Brain pericyte (primary cell): ENCODE measurements around the gene NDST4.
"Not testable (repeated sequence)": the region's sequence is repeated elsewhere in the genome, so short reads cannot be mapped to it uniquely, and the experiment has no call there.

Experiments
- DNase-seq: peaks from one replicate; pipeline ENCODE4 v3.0.0-alpha.2; 2012; ENCODE audit warnings: low read depth, low spot score

Gene NDST4

DNA sequence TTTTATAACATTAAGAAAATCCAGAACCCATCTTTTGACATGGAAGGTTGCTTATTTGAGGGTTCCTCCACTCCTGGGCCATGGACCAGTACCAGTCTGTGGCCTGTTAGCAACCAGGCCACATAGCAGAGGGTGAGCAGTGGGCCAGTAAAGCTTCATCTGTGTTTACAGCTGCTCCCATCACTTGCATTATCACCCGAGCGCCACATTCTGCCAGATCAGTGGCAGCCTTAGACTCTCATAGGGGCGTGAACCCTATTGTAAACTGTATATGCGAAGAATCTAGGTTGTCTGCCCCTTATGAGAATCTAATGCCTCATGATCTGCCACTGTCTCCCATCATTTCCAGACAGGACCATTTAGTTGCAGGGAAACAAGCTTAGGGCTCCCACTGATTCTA, 58.6 kb downstream of the NDST4 start:
- no peak for DNase-seq

DNA sequence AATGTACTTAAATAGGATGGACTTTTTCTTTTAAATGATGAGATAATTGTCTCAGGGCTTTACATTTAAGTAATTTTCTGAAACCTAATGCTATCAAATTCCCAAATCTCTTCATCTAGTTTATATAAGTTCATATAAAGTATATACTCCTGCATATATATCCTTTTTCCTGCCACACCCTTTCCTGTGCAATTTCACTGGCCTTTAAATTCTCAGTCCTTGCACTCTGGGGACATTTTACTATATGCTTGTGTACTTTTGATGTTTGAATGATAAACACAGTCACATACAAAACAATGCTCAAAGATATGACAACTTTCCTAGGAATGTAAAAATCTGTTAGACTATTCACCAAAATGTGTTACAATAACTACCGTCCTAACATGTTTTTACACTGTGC, 60.1 kb downstream of the NDST4 start:
- DNase-seq, result no peak

DNA sequence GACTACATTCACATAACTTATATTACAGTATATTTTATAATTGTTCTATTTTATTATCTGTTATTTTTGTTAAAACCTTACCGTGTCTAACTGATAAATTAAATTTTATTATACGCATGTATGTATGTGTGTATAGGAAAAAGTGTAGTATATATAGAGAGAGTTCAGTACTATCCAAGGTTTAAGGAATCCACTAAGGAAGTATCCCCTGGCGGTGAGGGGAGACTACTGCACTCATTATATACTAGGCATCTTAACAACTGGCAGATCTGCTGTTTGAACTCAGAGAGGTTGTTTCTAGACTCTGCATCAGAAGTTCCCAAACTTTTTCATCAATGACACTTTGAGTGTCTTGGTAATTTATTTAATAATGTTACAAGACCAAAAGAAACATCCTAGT, 70.9 kb downstream of the NDST4 start:
- no peak for DNase-seq

DNA sequence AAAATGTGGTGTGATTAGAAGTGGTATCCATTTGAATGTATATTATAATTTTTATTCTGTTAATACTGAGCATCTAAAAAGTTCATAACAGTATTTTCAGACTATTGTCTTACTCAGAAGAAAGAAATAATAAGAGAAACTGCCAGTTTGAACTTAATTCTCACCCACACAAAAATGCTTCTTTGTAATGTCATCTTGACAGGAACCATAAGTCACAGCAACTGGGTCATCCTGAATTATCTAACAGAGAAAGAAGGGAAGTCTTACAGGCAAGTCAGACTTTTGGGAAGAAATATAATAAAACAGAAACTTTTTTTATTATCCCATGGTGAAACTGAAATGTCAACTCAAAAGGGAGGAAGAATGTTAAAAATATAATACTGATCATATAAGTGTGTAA, 83.1 kb downstream of the NDST4 start:
- no peak for DNase-seq

DNA sequence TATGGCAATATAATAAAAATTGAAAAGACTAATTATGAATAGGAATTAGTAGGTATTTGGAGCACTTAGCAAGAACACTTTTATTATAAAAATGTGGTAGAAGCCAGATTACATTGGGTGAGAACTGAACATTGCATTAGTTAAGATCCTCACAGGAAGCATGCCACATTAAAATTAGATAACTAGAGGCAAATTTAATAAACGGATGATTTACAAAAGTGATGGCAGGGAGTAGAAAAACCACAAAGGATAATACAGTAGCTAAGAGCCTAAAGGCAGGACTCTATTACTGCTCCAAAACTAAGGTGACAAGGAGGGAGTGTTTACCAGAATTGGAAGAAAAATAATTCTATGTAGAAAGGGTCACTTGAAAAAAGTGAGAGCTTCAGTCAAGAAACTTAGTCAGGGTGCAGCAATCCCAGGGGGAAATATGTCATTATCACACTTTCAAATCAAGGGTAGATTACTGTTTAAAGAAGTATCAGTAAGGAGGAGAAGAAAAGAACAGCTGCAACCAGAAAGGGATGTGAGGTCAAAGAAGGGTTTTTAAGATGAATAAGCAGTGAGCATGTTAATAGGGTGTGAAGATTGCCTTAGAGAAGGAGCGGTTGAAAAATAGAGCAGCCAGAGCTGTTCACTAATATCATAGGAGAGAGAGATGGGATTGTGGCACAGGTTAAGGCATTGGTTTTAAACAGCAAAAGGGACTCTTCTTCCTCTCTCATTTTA, 84.6 kb downstream of the NDST4 start:
- no peak for DNase-seq

DNA sequence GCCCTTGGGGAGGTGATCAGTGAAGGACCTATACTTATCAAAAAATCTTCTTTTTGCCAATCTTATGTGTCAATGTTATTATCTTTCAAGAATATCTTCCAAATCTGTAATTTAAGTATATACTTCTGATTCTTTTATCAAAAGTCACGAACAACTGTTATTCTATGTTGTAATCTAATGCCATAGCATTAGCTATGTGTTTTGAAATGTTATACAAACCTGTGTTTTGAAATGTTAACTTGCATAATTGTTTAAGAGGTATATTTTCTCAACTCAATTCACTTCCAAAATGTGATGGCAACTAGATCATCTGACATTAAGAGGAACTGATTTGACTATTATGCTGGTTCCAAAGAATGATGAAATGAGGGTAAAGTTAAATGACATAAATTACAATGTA, 113.5 kb downstream of the NDST4 start:
- no peak for DNase-seq

DNA sequence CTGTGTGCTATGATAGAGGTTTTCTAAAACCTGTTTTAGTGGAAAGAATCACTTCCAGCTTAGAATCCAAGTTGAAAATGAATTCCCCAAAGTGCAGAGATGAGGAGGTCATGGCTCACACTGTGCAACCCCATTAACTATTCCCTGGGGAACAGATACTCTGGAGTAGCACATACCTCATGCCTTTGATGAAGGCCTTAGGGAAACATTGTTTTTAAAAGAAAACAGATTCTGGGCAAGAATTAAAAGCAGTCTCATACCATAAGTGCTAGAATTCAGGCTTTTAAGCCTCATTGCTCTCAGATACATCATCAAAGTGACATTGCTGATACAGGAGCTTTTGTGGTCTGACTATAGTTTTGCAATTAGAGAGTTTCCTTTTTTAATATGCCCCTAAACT, 115.1 kb downstream of the NDST4 start:
- peak; percentile 38 for DNase-seq

DNA sequence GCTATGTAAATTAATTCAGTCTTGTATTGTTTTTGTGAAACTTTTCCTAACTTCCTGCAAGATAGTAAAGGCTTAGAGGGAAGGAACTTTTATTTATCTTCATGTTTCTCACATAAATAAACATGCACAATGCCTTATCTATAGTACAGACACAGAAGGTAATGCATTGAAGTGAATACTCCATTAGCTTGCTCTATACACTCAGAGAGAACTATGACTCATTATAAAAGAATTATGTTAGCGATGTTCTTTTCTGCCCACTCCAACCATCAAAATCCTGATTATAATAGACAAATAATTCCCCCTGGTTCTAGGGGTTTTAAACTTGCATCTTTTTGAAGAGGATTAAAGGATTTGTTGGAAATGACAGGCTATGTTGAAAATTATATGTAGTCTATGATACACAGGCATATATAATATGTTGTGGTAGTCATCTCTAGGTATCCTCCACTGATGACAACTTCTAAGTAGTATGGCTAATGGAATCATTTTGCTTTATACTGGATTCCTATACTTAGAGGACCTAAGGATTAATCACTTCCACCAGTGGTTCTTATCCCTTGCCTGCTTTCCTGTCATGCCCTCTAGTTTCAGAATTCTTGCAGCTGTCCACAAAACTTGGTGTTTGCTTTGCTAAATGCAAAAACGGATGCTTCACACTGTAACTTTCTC, 115.7 kb downstream of the NDST4 start:
- no peak for DNase-seq

DNA sequence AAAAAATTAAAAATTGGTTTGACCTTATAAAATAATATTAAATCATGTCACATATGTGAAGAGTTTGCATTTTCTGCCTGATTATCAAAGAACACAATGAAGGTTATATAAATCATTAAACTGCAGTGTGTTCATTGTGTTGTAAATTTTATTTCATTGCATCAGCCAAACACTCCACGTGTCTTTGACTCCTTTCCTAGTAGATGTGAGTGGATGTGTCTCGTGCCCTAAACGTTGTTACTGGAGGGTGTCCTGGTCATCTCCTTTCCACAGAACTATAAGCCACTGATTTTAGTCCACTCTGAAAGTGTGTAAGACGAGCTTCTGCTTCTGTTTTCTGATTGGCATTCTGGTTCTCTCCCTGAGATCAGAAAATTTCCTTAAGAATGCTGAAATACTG, 127.3 kb downstream of the NDST4 start:
- DNase-seq, result no peak

DNA sequence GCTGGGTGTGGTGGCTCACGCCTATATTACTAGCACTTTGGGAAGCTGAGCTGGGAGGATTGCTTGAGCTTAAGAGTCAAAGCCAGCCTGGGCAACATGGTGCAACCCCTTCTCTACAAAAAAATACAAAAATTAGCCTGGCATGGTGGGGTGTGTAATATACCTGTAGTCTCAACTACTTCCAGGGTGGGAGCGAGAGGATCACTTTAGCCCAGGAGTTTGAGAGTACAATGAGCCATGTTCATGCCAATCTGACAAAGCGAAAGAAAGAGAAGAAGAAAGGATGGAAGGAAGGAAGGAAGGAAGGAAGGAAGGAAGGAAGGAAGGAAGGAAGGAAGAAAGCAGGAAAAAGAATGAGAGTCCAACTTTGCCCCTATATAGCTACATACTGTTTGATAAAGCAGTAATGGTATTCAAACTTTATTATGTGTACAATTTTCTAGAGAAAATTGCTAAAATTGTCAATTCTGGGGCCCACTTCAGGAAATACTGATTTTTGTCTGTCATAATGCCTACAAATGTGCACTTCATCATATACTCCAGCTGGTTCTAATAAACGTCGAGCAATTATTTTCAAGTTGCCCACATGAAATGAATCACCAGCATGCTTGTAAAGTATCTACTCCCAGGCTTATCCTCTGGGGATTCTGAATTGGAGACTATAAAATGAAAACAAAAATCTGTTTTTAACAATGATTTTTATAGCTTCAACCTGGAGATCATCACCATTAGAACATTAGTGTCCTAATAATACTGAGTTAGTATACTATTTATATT, 132.3 kb downstream of the NDST4 start:
- peak; percentile 18 for DNase-seq

DNA sequence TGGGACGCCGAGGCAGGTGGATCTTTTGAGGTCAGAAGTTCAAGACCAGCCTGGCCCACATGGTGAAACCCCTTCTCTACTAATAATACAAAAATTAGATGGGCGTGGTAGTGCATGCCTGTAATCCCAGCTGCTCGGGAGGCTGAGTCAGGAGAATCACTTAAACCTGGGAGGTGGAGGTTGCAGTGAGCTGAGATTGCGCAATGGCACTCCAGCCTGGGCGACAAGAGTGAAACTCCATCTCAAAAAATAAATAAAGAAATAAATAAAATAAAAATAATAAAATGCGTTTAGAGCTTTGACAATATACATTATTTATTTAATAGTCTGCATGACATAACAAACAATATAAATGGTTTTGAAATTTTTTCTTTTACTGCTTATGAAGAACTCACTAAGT, 133.0 kb downstream of the NDST4 start:
- not testable (repeated sequence) for DNase-seq

DNA sequence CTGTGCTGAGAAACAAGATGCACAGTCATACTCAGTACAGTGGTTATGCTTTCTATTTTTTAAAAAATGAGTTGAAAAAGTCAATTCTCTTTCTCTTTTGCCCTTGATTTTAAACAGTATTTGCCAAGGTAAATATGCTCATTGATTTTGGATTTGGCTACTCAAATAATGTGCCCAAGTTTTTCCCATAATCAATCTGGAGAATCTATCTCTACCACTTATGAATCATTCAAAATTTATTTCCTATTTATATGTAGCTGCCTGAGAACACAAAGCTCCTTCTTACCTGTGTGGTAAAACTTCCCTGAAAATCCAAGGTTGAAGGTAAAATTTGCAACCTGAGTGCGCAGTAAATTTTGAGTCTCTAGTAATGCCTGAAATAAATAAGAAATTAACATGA, 136.5 kb downstream of the NDST4 start:
- no peak for DNase-seq

DNA sequence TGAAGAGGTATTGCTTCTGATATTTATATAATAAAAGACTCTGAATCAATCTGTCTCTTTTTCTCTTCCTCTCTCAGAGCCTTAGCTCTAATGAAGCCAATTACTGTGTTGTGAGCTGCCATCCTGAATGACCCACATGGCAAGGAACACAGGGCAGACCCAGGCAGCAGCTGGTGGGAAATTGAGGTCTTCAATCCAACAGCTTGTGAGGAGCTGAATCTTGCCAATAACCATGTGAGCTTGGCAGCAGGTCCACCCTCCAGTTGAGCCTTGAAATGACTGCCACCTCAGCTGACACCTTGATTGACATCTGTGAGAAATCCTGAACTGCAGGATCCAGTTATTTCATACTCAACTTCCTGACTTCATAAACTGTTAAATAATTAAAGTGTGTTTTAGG, 149.4 kb downstream of the NDST4 start:
- no peak for DNase-seq

DNA sequence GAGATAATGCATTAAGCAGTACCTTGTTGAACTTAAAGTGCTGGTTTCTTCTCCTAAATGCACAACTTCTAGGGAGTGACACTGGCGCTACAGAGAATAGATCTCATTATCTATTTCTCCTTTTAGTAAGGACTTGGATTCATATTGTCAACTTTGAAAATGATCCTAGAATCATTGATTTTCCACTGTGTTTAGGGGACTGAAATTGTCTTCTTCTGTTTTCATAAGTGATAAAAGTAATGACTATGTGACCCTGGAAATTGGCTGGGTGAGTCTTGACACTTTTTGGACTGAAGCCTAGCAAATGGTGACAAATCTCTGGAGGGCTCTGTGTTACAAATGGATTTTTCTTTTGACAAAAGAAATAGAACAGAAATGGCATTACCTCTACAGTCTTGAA, 167.8 kb downstream of the NDST4 start:
- DNase-seq, result no peak

DNA sequence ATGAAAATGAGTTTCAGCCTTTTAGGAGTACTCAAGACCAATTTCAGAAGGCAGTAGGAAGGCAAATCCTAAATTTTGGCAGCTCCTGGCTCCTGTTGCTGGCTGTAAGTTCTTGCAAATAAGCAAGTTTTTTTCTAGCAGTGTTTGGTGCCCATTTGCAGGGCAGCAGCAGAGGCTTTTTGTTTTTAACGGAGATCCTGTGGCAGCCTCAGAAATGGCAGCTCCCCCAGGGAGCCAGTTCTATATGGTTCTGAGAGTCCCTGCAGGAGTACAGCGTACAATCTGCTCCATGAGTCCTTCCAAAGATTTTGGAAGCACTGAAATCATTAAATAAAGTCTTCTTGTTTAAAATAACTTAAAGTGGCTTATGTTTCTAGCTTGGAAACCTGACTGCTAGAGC, 171.9 kb downstream of the NDST4 start:
- no peak for DNase-seq

DNA sequence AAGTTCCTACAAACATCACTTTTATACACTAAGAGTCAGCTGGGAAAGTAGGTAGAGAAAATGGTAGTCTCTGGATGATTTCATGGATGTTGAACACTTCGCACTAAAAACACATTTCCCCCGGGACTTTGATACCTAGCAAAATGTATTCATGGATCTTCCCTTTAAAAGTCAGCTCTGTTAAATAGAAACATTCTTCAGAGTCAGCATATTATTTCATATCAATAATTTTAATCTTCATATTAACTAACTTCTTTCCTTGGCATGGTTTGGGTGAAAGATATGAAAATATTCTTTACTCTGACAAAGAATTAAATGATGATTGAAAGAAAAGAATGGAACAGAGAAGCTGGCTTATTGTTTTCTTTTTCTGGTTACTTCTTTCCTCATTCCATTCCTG, 185.5 kb downstream of the NDST4 start:
- no peak for DNase-seq

DNA sequence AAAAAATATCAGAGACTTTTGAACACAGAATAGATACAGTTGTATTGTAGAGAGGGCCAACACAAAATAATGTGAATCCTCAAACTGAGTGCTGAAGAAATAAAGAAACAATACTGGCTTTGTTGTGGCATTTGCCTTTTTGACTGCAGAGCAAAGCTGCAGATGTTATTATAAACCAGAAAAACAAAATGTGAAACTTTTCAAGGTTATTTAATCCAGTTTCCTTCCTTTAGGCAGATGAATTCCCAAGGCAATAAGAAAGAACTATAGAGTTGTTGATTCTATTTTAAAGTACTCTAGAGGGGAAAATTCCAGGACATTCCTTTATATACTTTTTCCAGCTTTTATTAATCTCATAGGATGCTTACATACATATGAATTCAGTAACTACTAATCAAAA, 186.8 kb downstream of the NDST4 start:
- no peak for DNase-seq

DNA sequence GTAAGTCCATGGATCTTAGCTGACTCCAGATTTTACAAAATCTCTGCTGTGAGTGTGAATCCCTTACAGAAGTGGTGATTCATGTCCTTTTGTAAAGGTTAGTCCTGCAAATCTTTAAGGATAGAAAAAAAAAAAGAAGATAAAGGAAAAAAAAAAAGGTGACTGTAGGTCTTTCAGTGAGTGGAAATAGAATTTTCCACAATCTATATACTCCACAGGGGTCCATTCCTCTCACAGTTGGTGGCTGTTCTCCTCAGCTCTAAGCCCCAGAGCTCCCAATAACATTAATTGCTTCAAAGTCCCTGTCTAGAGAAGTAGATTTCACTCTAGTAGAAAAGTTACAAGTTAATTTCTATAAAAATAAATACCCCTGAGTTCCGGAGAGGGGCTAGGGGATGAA, 189.1 kb downstream of the NDST4 start:
- no peak for DNase-seq

DNA sequence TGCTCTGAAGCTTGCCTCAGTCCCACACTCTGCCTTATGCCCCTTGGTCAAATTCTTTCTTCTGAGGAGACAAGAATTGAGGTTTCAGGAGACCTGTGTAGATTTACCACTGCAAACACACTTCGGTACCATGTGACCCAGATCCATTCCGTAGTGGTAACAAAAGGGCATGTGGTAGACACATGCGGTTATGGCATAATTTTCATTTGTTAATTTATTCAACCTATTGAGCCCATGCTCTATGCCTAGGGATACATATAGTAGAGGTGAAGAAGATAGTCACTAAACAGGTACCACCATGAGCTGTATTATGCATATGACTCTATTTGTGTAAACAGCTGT, 190.9 kb downstream of the NDST4 start:
- DNase-seq, result no peak

DNA sequence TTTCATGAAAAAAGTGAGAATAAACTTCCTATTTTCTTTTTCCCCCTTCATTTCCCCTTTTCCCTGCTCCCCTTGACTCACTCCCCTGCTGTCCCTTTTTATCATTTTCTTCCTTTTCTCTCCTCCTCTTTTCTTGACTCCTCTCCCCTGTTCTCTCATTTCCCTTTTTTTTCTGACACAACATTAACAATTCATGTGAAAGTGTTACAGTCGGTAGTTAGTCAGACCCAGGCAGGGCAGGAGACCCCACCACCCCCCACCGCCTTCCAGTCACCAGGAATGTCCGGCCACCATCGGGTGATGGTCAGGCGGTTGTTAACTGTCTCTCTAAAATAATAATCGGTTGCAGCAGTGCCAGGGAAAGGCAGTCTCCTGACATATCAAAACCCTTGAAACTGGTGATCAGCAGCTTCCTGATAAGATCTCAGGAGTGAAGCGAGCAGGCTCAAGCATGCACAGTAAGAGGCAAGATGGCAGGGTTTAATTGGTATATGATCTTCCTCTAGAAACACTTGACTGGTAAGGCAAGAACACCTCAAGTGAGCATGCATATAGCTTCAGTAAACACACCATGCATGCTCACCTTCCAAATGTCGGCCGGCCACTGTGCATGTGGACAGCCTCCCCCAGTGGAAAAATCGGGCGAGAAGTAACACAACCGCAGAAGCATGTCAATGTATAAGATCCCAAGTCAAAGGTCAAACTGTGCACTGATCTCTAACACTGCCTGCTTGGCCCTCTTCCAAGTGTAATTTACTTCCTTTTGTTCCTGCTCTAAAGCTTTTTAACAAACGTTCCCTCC, 191.4 kb downstream of the NDST4 start:
- no peak for DNase-seq

DNA sequence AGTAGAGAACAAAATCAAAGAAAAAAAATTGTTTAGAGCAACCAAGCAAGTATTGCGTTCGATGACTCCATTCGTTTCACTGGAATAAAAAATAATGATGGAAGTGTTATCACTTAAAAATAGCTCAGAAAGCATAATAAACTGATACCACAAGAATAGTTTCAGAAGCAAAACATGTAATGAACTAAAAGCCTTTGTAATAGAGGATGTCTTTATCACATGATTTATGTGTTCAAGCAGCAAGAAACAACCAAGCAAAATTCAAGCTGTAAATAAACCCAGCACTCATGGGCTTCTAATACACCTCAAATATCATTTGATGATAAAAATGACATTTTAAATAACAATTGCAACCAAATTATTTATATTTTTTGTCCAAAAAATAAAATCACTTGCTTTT, 192.2 kb downstream of the NDST4 start:
- no peak for DNase-seq

DNA sequence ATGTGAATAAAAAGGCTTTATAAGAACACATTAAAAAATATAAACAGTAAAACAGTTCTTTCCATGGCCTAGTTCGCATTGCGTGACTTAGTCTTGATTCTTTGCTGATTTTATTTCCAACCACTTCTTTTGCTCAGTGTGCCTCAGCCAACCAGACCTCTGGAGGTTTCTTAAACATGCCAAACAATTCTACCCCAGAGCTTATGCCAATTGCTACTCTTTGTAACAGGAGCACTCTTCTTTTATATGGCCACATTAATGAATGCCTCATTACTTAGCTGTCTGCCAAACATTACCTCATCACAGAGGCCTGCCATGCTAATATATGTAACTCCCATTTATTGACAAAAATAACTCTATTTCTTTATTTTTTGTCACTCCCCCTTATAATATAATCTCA, 202.3 kb downstream of the NDST4 start:
- DNase-seq, result no peak
